Measurements from ENCODE around the gene COX5A. TPM values are rescaled to one million over a fixed set of nuclear protein-coding genes. Genes with fewer than 3 reads are reported as not detected.

COX5A gene
- total and polyA plus RNA-seq, 10 donors, result 83.2 to 247 (median 114) TPM

DNA sequence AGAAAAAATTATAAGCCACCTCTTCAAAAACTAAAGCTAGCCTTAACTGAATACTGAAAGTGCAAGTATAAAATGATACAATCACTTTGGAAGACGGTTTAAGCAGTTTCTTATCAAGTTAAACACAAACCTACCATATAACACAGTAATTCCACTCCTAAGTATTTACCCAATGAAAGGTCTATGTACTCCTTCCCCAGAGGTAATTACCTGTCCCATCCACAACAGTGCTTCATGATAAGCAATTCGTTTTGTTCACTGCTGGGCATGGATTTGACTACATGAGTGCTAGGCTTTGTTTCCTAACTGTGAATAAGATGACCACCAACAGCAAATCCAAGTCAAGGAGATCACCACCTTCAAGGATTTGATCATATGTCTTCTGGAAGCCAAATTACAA, 4.3 kb downstream of the COX5A start:
- H3K4me3 ChIP-seq, result no peak overlapping the region
- H3K27me3 ChIP-seq (replicated peaks in 1 of 7), result no peaks in the 10 kb centered on the region
- intact Hi-C loops (cut with DNase I; ENCODE audit: low total_unique reads), result no loop called here
- WGBS, 5 donors, result 58 to 72% (median 66%) methylated on average over 2 of the region's 2 CpGs
- no peaks in the 10 kb centered on the region for H3K9me3 ChIP-seq
- peaks cover 25 to 62% (median 44%) of the 10 kb centered on the region in 6 donors for H3K4me1 ChIP-seq
- no peak for TF ChIP-seq POLR2AphosphoS5 (IDR thresholded peaks at IDR 0.05)
- TF ChIP-seq POLR2A (IDR thresholded peaks at IDR 0.05), result no peak
- TF ChIP-seq, protein P1, sequence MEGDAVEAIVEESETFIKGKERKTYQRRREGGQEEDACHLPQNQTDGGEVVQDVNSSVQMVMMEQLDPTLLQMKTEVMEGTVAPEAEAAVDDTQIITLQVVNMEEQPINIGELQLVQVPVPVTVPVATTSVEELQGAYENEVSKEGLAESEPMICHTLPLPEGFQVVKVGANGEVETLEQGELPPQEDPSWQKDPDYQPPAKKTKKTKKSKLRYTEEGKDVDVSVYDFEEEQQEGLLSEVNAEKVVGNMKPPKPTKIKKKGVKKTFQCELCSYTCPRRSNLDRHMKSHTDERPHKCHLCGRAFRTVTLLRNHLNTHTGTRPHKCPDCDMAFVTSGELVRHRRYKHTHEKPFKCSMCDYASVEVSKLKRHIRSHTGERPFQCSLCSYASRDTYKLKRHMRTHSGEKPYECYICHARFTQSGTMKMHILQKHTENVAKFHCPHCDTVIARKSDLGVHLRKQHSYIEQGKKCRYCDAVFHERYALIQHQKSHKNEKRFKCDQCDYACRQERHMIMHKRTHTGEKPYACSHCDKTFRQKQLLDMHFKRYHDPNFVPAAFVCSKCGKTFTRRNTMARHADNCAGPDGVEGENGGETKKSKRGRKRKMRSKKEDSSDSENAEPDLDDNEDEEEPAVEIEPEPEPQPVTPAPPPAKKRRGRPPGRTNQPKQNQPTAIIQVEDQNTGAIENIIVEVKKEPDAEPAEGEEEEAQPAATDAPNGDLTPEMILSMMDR (IDR thresholded peaks at IDR 0.05 in 8 of 11, conservative IDR thresholded peaks at IDR 0.05 in 3 of 11), result no peak
- peaks cover 0 to 42% (median 19%) of the 10 kb centered on the region in 6 donors for H3K36me3 ChIP-seq
- no peak for DNase-seq
- no peak overlapping the region for H3K27ac ChIP-seq

DNA sequence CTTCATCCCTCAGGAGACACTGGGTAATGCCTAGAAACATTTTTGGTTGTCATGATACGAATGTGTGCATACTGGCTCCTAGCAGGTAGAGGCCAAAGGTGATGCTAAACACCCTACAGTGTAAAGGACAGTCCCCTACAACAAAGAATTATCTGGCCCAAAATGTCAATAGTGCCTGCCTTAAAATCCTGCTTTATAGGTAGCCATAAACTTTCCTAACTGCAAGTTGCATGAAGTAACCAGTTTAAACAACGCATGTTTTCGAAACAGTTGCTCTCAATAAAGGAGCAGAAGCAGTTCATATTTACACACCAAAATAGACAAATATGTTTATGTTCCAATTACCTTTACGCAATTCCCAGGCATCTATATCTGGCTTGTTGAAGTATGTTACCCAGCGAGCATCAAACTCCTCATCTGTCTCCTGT, 9.1 kb downstream of the COX5A start:
- no peak overlapping the region for H3K4me3 ChIP-seq
- TF ChIP-seq POLR2A (IDR thresholded peaks at IDR 0.05) (no peak), POLR2AphosphoS5 (IDR thresholded peaks at IDR 0.05) (no peak)
- TF ChIP-seq, protein P1 (IDR thresholded peaks at IDR 0.05 in 8 of 11, conservative IDR thresholded peaks at IDR 0.05 in 3 of 11), result no peak
- H3K27ac ChIP-seq, result no peak overlapping the region
- H3K9me3 ChIP-seq, result no peaks in the 10 kb centered on the region
- H3K27me3 ChIP-seq (replicated peaks in 1 of 7), result no peaks in the 10 kb centered on the region
- 92 to 96% (median 94%) methylated on average over 5 of the region's 5 CpGs for WGBS, 5 donors
- no peak for DNase-seq
- H3K36me3 ChIP-seq, result peaks cover 0 to 81% (median 63%) of the 10 kb centered on the region in 6 donors
- intact Hi-C loops (cut with DNase I; ENCODE audit: low total_unique reads), result no loop called here
- peaks cover 0 to 22% (median 9%) of the 10 kb centered on the region in 6 donors for H3K4me1 ChIP-seq

DNA sequence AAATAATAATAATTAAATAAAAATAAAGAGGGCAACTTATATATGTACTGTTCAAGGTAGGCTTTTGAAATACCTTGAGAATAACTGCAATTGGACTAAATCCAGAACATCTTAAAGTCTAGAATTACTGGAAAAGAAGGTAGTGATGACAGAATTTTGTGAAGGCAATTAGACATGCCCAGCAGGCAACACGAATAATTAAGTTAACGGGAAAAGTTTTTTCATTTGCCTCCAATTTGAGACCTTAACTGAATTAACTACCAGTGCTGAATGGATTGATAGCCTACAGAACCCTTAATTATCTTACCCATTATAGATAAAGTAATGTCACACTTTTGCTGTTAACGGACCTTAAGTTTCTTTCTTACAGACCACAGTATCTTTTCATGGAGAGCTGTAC, 13.3 kb downstream of the COX5A start:
- intact Hi-C loops (cut with DNase I; ENCODE audit: low total_unique reads), result no loop called here
- TF ChIP-seq, protein P1 (IDR thresholded peaks at IDR 0.05 in 8 of 11, conservative IDR thresholded peaks at IDR 0.05 in 3 of 11), result no peak
- TF ChIP-seq POLR2AphosphoS5 (IDR thresholded peaks at IDR 0.05), result no peak
- Histone ChIP-seq H3K9me3 (no peaks in the 10 kb centered on the region), H3K27ac (no peak overlapping the region), H3K4me3 (no peak overlapping the region), H3K36me3 (peaks cover 6 to 100% (median 94%) of the 10 kb centered on the region in 6 donors), H3K27me3 (replicated peaks in 1 of 7) (no peaks in the 10 kb centered on the region), H3K4me1 (no peaks in the 10 kb centered on the region)
- no peak for DNase-seq
- 90 to 96% (median 93%) methylated on average over 3 of the region's 3 CpGs for WGBS, 5 donors

DNA sequence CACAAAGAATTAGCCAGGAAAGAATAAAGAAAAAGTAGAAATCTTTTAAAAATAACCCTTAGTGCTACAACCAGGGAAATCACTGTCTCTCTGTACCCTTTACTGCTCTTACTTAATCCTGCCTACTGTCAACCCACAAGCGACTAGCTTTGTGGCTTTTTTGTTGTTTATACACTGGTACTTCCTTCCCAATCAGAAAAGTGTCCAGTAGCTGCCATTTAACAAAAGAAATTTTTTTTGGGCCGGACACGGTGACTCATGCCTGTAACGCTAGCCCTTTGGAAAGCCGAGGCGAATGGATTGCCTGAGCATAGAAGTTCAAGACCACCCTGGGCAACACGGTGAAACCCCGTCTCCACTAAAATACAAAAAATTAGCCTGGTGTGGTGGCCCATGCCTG, 17.4 kb downstream of the COX5A start:
- no peak overlapping the region for H3K4me3 ChIP-seq
- H3K27ac ChIP-seq, result no peak overlapping the region
- H3K4me1 ChIP-seq, result no peaks in the 10 kb centered on the region
- H3K9me3 ChIP-seq, result no peaks in the 10 kb centered on the region
- H3K27me3 ChIP-seq (replicated peaks in 1 of 7), result no peaks in the 10 kb centered on the region
- TF ChIP-seq POLR2AphosphoS5 (IDR thresholded peaks at IDR 0.05) (no peak), POLR2A (IDR thresholded peaks at IDR 0.05) (no peak)
- TF ChIP-seq, protein P1 (IDR thresholded peaks at IDR 0.05 in 8 of 11, conservative IDR thresholded peaks at IDR 0.05 in 3 of 11), result no peak
- intact Hi-C loops (cut with DNase I; ENCODE audit: low total_unique reads), result no loop called here
- 58 to 82% (median 71%) methylated on average over 8 of the region's 8 CpGs for WGBS, 5 donors
- no peak for DNase-seq
- peaks cover 6 to 100% (median 94%) of the 10 kb centered on the region in 6 donors for H3K36me3 ChIP-seq

All from spleen (tissue), 11 donors.